CD14-positive monocyte (primary cell): ENCODE results near the gene TOLLIP. TPM values are rescaled to one million over a fixed set of nuclear protein-coding genes. Genes with fewer than 3 reads are reported as not detected.

Experiments
- DNase-seq, 3 donors: peaks; one replicate each; pipeline ENCODE4 v3.0.0-alpha.2; 2011 to 2022
- H2AFZ ChIP-seq: 2 replicates; pipeline ENCODE4 v1.6.0; 2012; ENCODE audit warnings: mild to moderate bottlenecking, low read depth, low read length, inconsistent platforms; ENCODE audit not compliant: insufficient read depth, poor library complexity, severe bottlenecking
- H3K27ac ChIP-seq, 2 donors: 1 replicate in 1 of 2; 2 replicates in 1 of 2; pipeline ENCODE4 v1.5.1; 2012 to 2013; ENCODE audit warnings: low read length in 2 of 2, control low read depth in 1 of 2, inconsistent platforms in 1 of 2, low read depth in 1 of 2, mild to moderate bottlenecking in 1 of 2
- H3K27me3 ChIP-seq, 2 donors: one replicate each; pipeline versions ENCODE4 v1.6.0 to v1.6.1; 2011 to 2013; ENCODE audit warnings: low read length in 2 of 2; ENCODE audit not compliant: control insufficient read depth in 2 of 2, insufficient read depth in 2 of 2
- H3K36me3 ChIP-seq, 2 donors: replicated peaks in 1 of 2; 1 replicate in 1 of 2; 2 replicates in 1 of 2; pipeline versions ENCODE4 v1.5.1 to v1.6.1; 2012 to 2013; ENCODE audit warnings: low read length in 2 of 2, control low read depth in 1 of 2, inconsistent platforms in 1 of 2, mild to moderate bottlenecking in 1 of 2; ENCODE audit not compliant: insufficient read depth in 2 of 2, control insufficient read depth in 1 of 2
- H3K4me1 ChIP-seq, 2 donors: 1 replicate in 1 of 2; 2 replicates in 1 of 2; pipeline versions ENCODE4 v1.5.1 to v1.6.1; 2012 to 2013; ENCODE audit warnings: low read length in 2 of 2, control low read depth in 1 of 2, inconsistent platforms in 1 of 2, mild to moderate bottlenecking in 1 of 2, moderate library complexity in 1 of 2; ENCODE audit not compliant: insufficient read depth in 2 of 2, control insufficient read depth in 1 of 2
- H3K4me2 ChIP-seq: replicated peaks from 2 replicates; pipeline ENCODE3; 2012; ENCODE audit warnings: low read length, moderate library complexity, mild to moderate bottlenecking; ENCODE audit not compliant: poor library complexity, severe bottlenecking; ENCODE audit errors: extremely low read depth
- H3K4me3 ChIP-seq, 3 experiments: fragments of 200-600 bp in 1 of 3; sonication (generic) in 1 of 3; replicated peaks in 1 of 3; 1 replicate in 2 of 3; 2 replicates in 1 of 3; pipeline ENCODE4 v1.5.1; 2011 to 2013; ENCODE audit warnings: low read length in 3 of 3, mild to moderate bottlenecking in 3 of 3, control low read depth in 2 of 3, low read depth in 2 of 3, inconsistent platforms in 1 of 3, moderate library complexity in 1 of 3
- H3K79me2 ChIP-seq: 2 replicates; pipeline ENCODE4 v1.6.0; 2012; ENCODE audit warnings: mild to moderate bottlenecking, control low read depth, inconsistent platforms, low read length, moderate library complexity; ENCODE audit not compliant: insufficient read depth
- H3K9ac ChIP-seq: 2 replicates; pipeline ENCODE4 v1.6.0; 2017; ENCODE audit warnings: low read length, mild to moderate bottlenecking; ENCODE audit not compliant: insufficient read depth, poor library complexity, severe bottlenecking
- H3K9me3 ChIP-seq, 2 donors: replicated peaks in 1 of 2; 1 replicate in 1 of 2; 2 replicates in 1 of 2; pipeline versions ENCODE4 v1.5.1 to v1.6.1; 2012 to 2013; ENCODE audit warnings: low read length in 2 of 2, control low read depth in 1 of 2; ENCODE audit not compliant: control insufficient read depth in 1 of 2, insufficient read depth in 1 of 2
- H4K20me1 ChIP-seq: 2 replicates; pipeline ENCODE4 v1.6.0; 2012; ENCODE audit warnings: mild to moderate bottlenecking, low read length, control low read depth, moderate library complexity; ENCODE audit not compliant: insufficient read depth
- H3K27ac Mint-ChIP-seq, 7 donors: one replicate each; pipeline ENCODE4 v1.8.0; 2020; ENCODE audit warnings: mild to moderate bottlenecking in 7 of 7, mixed read lengths in 7 of 7, moderate library complexity in 6 of 7, inconsistent platforms in 2 of 7
- H3K27me3 Mint-ChIP-seq, 3 donors: one replicate each; pipeline ENCODE4 v1.8.0; 2021 to 2022; ENCODE audit warnings: low read depth in 3 of 3, mild to moderate bottlenecking in 3 of 3, mixed read lengths in 3 of 3, moderate library complexity in 3 of 3, inconsistent platforms in 1 of 3
- H3K36me3 Mint-ChIP-seq, 2 donors: one replicate each; pipeline ENCODE4 v1.8.0; 2020; ENCODE audit warnings: mixed read lengths in 2 of 2, inconsistent platforms in 1 of 2, mild to moderate bottlenecking in 1 of 2
- H3K4me1 Mint-ChIP-seq: one replicate; pipeline ENCODE4 v1.8.0; 2020; ENCODE audit warnings: mild to moderate bottlenecking, mixed read lengths
- H3K4me3 Mint-ChIP-seq, 2 donors: one replicate each; pipeline ENCODE4 v1.8.0; 2020; ENCODE audit warnings: mild to moderate bottlenecking in 2 of 2, mixed read lengths in 2 of 2, moderate library complexity in 1 of 2
- H3K9me3 Mint-ChIP-seq, 7 donors: one replicate each; pipeline ENCODE4 v1.8.0; 2020 to 2022; ENCODE audit warnings: mixed read lengths in 7 of 7, mild to moderate bottlenecking in 6 of 7, moderate library complexity in 6 of 7, inconsistent platforms in 2 of 7
- CTCF ChIP-seq: fragments of 200-600 bp; IDR thresholded peaks from one replicate; pipeline ENCODE4 v1.8.0; 2022; ENCODE audit warnings: antibody characterized with exemption, mild to moderate bottlenecking
- WGBS: methylation state at CpG from one replicate; pipeline ENCODE4 v1.1.5; 2013; ENCODE audit warnings: missing lambda C conversion rate; ENCODE audit not compliant: insufficient coverage; 5-methylcytosine and 5-hydroxymethylcytosine counted together
- intact Hi-C, 2 donors: fragments of 100-400 bp; cut with micrococcal nuclease; formaldehyde crosslinking; loops; one replicate each; pipeline versions ENCODE4 v1.15.0 to v1.15.1; 2023
- polyA plus RNA-seq, 3 donors: library from polyadenylated mRNA; depleted of rRNA in 1 of 3; unstranded in 2 of 3; stranded (reverse) in 1 of 3; fragments of 300-500 nt in 2 of 3; fragments of >200 nt in 1 of 3; fragmentation: Illumina TruSeq in 2 of 3; gene quantifications; 1 replicate in 2 of 3; 2 replicates in 1 of 3; pipeline ENCODE4 v1.2.3, GENCODE V29; 2012 to 2021

The TOLLIP gene
- polyA plus RNA-seq, 3 donors, result 67.9 to 72.1 (median 71.7) TPM

- 8% methylated on average over 83 of the region's 95 CpGs for WGBS
These were observed 27.6 kb upstream of the TOLLIP start for GRCh38 chr11:1336836-1337646.

More at GRCh38 chr11:1336836-1337646, 27.6 kb upstream of the TOLLIP start:
- peaks cover 0 to 24% of the 10 kb centered on the region in 2 donors for H3K9me3 ChIP-seq
- no peak overlapping the region for H3K27ac Mint-ChIP-seq
- H3K79me2 ChIP-seq, result peaks cover 5% of the 10 kb centered on the region
- no peak overlapping the region for H3K9ac ChIP-seq
- H3K27me3 Mint-ChIP-seq, result peaks cover 0 to 4% (median 1%) of the 10 kb centered on the region in 3 donors
- peaks cover 14 to 27% of the 10 kb centered on the region in 2 donors for H3K4me1 ChIP-seq
- no peaks in the 10 kb centered on the region for H3K36me3 ChIP-seq
- peaks cover 14 to 32% (median 24%) of the 10 kb centered on the region in 7 donors for H3K9me3 Mint-ChIP-seq
- no peak overlapping the region for H3K27ac ChIP-seq
- H3K4me1 Mint-ChIP-seq, result peaks cover 23% of the 10 kb centered on the region
- no peaks in the 10 kb centered on the region for H3K27me3 ChIP-seq
- peaks cover 4 to 18% of the 10 kb centered on the region in 2 donors for H3K36me3 Mint-ChIP-seq
- peak overlapping the region; percentile 63 for H3K4me2 ChIP-seq
- H3K4me3 Mint-ChIP-seq, result no peak overlapping the region
- H4K20me1 ChIP-seq, result peaks cover 9% of the 10 kb centered on the region
- peak in 2 of 3 donors; percentile 18 to 41 for DNase-seq
- intact Hi-C loops, result loop anchor here (1.0 to 10.0 kb wide), 4 partner anchors 28 to 75 kb away; partner anchors contain the start of genes BRSK2 (in 1 of the 2) and TOLLIP (in 1 of the 2)
- peak overlapping the region in 1 of 3 experiments; percentile 6 for H3K4me3 ChIP-seq
- TF ChIP-seq CTCF, result no peak
- H2AFZ ChIP-seq, result peak overlapping the region; percentile 63
